D341Med (cell line): Measurements from ENCODE around the gene CNGA3.
"Not testable (repeated sequence)": the region's sequence is repeated elsewhere in the genome, so short reads cannot be mapped to it uniquely, and the experiment has no call there.

Experiments used
- DNase-seq: peaks from one replicate; pipeline ENCODE4 v3.0.0; 2012; ENCODE audit warnings: low spot score

CNGA3 gene

GRCh38 chr2:98346311-98347236 is at the start of gene CNGA3:
CNGA3 (plus strand) TSS chr2:98346456; CDS start chr2:98369976, 23,520 bp downstream.
- peak; percentile 62 for DNase-seq

- DNase-seq, result no peak
These were observed 48.2 kb upstream of the CNGA3 start for GRCh38 chr2:98297817-98298682.

GRCh38 chr2:98298683-98299164 is 47.5 kb upstream of the CNGA3 start:
- no peak for DNase-seq

GRCh38 chr2:98299211-98299905 is 46.9 kb upstream of the CNGA3 start:
- DNase-seq, result peak; percentile 47

- DNase-seq, result no peak
These were observed 45.9 kb upstream of the CNGA3 start for GRCh38 chr2:98300141-98300874.

- DNase-seq, result no peak
These were observed 44.8 kb upstream of the CNGA3 start for GRCh38 chr2:98301469-98301868.

- DNase-seq, result not testable (repeated sequence)
These were observed 39.0 kb upstream of the CNGA3 start for GRCh38 chr2:98307131-98307696.

GRCh38 chr2:98308068-98308467 is 38.2 kb upstream of the CNGA3 start:
- no peak for DNase-seq

GRCh38 chr2:98308532-98308931 is 37.7 kb upstream of the CNGA3 start:
- DNase-seq, result no peak

GRCh38 chr2:98309580-98309979 is 36.7 kb upstream of the CNGA3 start:
- DNase-seq, result no peak

- no peak for DNase-seq
These were observed 36.2 kb upstream of the CNGA3 start for GRCh38 chr2:98310010-98310409.

GRCh38 chr2:98311090-98311489 is 35.2 kb upstream of the CNGA3 start:
- DNase-seq, result no peak

GRCh38 chr2:98311771-98312545 is 34.3 kb upstream of the CNGA3 start:
- no peak for DNase-seq

- DNase-seq, result no peak
These were observed 32.6 kb upstream of the CNGA3 start for GRCh38 chr2:98313492-98314250.

- no peak for DNase-seq
These were observed 32.0 kb upstream of the CNGA3 start for GRCh38 chr2:98314251-98314650.

- DNase-seq, result no peak
These were observed 30.3 kb upstream of the CNGA3 start for GRCh38 chr2:98315957-98316356.

GRCh38 chr2:98317214-98317613 is 29.0 kb upstream of the CNGA3 start:
- DNase-seq, result no peak

- DNase-seq, result not testable (repeated sequence)
These were observed 26.1 kb upstream of the CNGA3 start for GRCh38 chr2:98320171-98320570.

GRCh38 chr2:98324181-98324580 is 22.1 kb upstream of the CNGA3 start:
- no peak for DNase-seq
